22Rv1 (cell line): ENCODE data around the gene BAHD1.
"Not testable (repeated sequence)": the region's sequence is repeated elsewhere in the genome, so short reads cannot be mapped to it uniquely, and the experiment has no call there.

Experiments used
- H3K27ac ChIP-seq: fragments of 450-650 bp; 2 replicates; pipeline ENCODE4 v1.5.1; 2017
- ZFX ChIP-seq: fragments of 450-650 bp; IDR thresholded peaks from 2 replicates; pipeline ENCODE4 v1.6.1; 2017; ENCODE audit warnings: antibody characterized with exemption, borderline replicate concordance
- TF ChIP-seq, protein P1 (sequence below): fragments of 450-650 bp; IDR thresholded peaks from 2 replicates; pipeline ENCODE4 v1.5.1; 2017; ENCODE audit warnings: mild to moderate bottlenecking

The BAHD1 gene

DNA sequence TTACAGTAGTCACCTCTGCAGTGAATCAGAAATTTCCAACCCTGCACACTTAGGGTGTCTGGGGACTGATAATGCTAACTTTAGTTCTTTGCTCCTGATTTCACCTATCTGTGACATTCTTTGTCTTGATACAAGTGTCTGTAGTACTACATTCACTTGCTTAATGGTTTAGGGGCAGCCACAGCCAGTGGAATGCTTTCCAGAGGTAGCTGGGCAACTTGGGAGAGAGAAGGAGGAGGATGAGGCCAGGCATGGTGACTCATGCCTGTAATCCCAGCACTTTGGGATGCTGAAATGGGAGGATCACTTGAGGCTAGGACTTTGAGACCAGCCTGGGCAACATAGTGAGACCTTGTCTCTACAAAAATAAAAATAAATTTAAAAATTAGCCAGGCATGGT lies 8.5 kb downstream of the BAHD1 start:
- no peak overlapping the region for H3K27ac ChIP-seq
- TF ChIP-seq, protein P1, sequence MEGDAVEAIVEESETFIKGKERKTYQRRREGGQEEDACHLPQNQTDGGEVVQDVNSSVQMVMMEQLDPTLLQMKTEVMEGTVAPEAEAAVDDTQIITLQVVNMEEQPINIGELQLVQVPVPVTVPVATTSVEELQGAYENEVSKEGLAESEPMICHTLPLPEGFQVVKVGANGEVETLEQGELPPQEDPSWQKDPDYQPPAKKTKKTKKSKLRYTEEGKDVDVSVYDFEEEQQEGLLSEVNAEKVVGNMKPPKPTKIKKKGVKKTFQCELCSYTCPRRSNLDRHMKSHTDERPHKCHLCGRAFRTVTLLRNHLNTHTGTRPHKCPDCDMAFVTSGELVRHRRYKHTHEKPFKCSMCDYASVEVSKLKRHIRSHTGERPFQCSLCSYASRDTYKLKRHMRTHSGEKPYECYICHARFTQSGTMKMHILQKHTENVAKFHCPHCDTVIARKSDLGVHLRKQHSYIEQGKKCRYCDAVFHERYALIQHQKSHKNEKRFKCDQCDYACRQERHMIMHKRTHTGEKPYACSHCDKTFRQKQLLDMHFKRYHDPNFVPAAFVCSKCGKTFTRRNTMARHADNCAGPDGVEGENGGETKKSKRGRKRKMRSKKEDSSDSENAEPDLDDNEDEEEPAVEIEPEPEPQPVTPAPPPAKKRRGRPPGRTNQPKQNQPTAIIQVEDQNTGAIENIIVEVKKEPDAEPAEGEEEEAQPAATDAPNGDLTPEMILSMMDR, result no peak
- no peak for TF ChIP-seq ZFX

DNA sequence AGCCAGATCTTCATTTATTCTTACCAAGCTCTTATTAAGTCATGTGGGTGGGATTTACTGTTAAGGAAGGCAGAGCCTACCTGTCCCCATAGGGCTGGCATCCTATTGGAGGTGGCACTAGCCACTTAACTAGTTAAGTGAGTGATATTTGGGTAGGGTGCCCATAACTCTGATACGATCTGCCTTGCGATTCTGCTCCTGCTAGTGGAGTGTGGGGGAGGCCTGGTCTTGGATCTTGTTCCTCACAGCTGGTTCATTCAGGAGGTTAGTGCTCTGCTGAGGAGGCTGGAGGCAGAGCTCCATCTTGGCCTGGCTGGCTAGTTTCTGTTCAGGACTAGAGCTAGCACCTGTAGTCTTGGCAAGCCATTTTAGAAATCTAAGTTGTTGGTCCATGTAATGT lies 9.3 kb downstream of the BAHD1 start:
- TF ChIP-seq, protein P1, result no peak
- TF ChIP-seq ZFX, result no peak

DNA sequence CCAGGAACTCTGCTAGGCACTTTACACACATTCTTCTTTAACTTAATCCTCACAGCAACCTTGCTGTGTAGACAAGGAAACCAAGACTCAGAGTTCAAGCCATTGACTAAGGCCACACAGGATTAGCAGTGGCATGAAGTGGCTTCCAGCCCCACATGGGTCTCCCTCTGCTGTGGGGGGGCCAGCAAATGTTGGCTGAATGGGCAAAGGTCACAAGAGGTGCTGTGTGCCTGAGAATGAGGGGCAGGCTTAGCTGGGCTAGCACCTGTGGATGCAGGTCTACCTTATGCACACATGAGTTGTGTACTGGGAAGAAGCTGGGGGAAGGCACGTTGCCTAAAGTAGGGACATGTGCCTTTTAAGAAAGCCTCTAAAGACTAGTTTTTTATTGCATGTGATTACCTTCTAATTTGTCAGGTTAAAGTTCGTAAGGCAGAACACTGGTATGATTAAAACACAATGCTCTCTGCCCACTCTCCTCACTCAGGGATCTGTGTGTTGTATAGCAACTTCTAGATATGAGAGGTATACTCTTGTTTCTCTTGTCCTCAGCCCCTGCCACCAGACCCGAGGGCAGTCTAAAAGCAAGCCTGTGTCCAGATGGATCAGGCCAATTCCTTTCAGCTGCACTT lies 10.9 kb downstream of the BAHD1 start:
- H3K27ac ChIP-seq, result no peak overlapping the region
- TF ChIP-seq, protein P1, result no peak
- TF ChIP-seq ZFX, result no peak

More for the DNA sequence above, 9.3 kb downstream of the BAHD1 start:
- H3K27ac ChIP-seq, result no peak overlapping the region

DNA sequence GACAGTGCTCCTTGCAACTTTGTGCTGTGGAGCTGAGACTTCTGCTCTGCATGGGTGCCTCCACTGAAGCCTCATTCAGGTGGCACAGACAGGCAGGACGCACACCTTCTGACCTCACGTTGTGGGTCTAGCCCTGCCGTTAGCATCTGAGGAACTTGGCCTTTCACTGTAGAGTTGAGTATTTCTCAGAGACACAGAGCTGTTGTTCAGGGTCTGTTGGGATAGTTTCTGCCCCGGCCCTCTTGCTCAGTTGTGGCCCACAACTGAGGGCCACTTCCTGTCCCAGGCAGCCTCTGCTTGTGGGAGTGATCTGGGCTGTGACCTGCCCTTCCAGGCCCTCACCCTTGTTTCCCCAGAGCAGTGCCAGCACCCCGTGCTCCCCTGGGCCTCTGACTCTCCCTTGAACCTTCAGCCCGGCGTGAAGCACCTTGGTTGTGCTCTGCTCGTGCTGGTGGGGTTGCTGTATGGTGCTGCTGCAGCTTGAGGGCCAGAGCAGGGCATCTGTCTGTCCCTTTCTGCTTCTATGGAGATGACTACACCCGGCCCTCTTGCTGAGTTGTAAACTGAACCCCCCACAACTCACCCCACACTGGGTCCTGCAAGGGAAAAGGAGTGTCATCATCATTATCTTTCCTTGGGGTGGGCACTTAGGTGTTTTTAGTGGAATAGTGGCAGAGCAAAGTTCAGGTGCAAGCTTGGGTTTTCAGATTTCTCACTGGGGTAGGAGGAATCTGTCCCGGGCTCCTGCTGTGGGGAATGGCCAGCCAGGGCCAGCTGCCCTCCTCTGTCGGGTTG lies 11.7 kb downstream of the BAHD1 start:
- TF ChIP-seq, protein P1, result no peak
- no peak for TF ChIP-seq ZFX

DNA sequence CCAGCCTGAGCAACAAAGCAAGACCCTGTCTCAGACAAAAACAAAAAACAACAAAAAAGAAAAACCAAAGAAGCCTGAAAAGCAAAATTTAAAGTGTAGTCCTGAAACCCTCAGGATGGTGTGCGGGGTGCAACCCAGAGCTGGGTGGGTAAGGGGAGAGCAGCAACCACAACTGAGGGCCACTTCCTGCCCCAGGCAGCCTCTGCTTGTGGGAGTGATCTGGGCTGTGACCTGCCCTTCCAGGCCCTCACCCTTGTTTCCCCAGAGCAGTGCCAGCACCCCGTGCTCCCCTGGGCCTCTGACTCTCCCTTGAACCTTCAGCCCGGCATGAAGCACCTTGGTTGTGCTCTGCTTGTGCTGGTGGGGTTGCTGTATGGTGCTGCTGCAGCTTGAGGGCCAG lies 13.2 kb downstream of the BAHD1 start:
- H3K27ac ChIP-seq, result not testable (repeated sequence)

More for the DNA sequence above, 11.7 kb downstream of the BAHD1 start:
- H3K27ac ChIP-seq, result no peak overlapping the region

DNA sequence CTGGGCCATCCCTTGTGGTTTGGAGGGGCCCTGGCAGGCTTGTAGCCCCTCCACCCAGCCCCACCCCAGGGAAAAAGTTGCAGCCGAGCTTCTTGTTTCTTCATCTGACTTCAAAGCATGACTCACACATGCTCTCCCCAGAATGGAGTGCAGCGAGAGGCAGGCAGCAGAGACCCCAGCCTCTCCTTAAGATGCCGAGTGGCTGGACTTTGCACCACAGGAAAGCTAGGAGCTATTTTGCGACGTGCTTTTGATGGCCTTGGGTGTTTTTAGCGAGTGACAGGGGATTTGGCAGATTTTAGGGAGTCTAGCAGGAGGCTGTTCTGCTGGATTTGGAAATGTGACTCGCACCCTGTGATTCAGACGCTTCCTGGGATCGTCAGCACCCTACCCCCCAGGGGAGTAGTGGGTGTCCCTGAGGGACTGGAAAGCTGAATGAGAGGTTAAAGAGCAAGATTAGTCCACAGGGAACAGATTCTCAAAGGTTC lies 14.2 kb downstream of the BAHD1 start:
- TF ChIP-seq, protein P1, result no peak
- no peak for TF ChIP-seq ZFX
- no peak overlapping the region for H3K27ac ChIP-seq

DNA sequence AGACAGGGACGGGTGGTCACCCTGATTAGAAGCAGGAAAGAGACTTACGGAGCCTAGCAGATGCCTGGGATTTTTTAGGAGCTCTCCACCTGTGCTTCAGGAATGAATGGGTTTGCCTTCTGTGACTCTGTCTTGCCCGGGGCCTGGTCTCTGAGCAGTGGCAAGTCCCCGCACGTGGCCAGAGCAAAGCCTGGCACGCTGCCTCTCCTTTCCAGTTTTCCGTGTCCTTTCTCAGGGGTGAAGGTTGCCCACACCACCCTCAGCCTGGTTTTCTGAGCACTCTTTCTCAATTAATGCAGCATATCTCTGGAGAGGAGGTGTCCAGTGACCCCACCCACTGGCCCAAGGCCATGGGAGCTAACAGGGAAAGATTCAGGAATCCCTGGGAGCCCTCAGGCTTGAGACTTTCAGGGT lies 15.6 kb downstream of the BAHD1 start:
- no peak overlapping the region for H3K27ac ChIP-seq

More for the DNA sequence above, 15.6 kb downstream of the BAHD1 start:
- no peak for TF ChIP-seq ZFX
- TF ChIP-seq, protein P1, result no peak
